ENCODE results near the gene LMBRD2. TPM values are rescaled to one million over a fixed set of nuclear protein-coding genes. Genes with fewer than 3 reads are reported as not detected.

The LMBRD2 gene
- total and polyA plus RNA-seq, 2 experiments from 2014 or later: 4.4 to 6.2 TPM

DNA sequence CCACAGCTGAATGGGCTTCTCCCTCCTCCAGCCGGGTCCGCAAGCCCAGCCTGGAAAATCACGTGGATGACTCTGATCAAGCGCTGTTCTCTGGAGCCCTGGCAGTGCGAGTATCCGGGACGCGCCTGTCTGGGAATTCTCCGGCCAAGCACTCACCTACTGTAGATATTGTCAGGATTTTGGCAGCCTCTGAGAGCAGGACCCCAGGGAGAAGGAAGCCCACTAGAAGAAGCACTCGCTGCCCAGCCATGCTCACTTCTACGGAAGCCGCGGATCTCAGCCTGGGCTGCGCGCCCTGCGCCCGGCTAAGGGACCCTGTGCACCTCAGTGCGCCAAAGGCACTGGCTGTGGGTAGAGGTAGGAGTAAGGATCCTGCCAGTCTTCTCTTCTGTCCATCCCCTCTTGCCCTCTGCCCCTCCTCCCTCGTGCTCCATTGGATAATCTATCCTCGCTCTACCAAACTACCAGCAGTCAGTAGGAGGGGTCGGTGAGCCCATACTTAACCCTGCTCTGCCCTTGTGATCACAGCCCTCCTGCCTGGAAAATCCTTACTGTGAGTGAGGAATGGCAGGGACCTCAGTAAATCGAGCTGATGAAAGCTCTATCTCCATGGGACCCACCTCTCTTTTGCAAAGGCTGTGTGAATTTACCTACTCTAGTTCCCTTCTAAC is 85.0 kb downstream of the LMBRD2 start, which contains the start of gene UGT3A2:
UGT3A2 (minus strand) TSS at position 343 of the 671 bp plus-strand sequence; CDS start at position 250, 93 bp downstream.
- ATAC-seq: peak; percentile 99
- no peaks in the 10 kb centered on the region; the same call in none of the 2 replicates for H3K79me2 ChIP-seq (replicated peaks; ENCODE audit: insufficient read depth)

More for the DNA sequence above, 85.0 kb downstream of the LMBRD2 start, which contains the start of gene UGT3A2:
- H3K36me3 Mint-ChIP-seq (ENCODE audit: low read depth): peaks cover 24% of the 10 kb centered on the region
- H3K27me3 ChIP-seq (ENCODE audit: insufficient read depth): peaks cover 7% of the 10 kb centered on the region; the same call in 1 of the 2 replicates
- no peaks in the 10 kb centered on the region for H4K20me1 ChIP-seq (replicated peaks; ENCODE audit: insufficient read depth)
- no peaks in the 10 kb centered on the region for H3F3A ChIP-seq (replicated peaks; ENCODE audit: low read depth)
- H3K4me3 Mint-ChIP-seq: peak within 1 kb of the TSS; percentile 87
- H3K9me3 Mint-ChIP-seq: peaks cover 7% of the 10 kb centered on the region; the same call in 1 of the 3 replicates
- peak within 1 kb of the TSS; percentile 84 for H2AFZ ChIP-seq
- peak within 1 kb of the TSS; percentile 63 for H3K4me3 ChIP-seq
- peak within 1 kb of the TSS; percentile 72 for H3K27ac Mint-ChIP-seq
- peak; percentile 95 for DNase-seq (ENCODE audit: low spot score)
- TF ChIP-seq EZH2 (IDR thresholded peaks at IDR 0.05; ENCODE audit: low read depth, unreplicated experiment) (no peak), CTCF (conservative IDR thresholded peaks at IDR 0.05; ENCODE audit: low read depth in 2 of 2) (0 out of 4 replicates have a peak, but pooled peaks of 1 of the 2 experiments have one; percentile 2), ZNF331 (CRISPR knock-in tag; IDR thresholded peaks at IDR 0.05; ENCODE audit: low read depth) (no peak), EZH2phosphoT487 (IDR thresholded peaks at IDR 0.05; ENCODE audit: unreplicated experiment) (no peak), STAT1 (IDR thresholded peaks at IDR 0.05; ENCODE audit: unreplicated experiment) (no peak), CREB1 (CRISPR knock-in tag; IDR thresholded peaks at IDR 0.05; ENCODE audit: low read depth) (0 out of 2 replicates have a peak, but pooled peaks have one; percentile 6), POLR2AphosphoS5 (IDR thresholded peaks at IDR 0.05; ENCODE audit: low read depth) (peak; percentile 96), ZNF114 (CRISPR knock-in tag; IDR thresholded peaks at IDR 0.05) (no peak)
- TF ChIP-seq, protein P1, sequence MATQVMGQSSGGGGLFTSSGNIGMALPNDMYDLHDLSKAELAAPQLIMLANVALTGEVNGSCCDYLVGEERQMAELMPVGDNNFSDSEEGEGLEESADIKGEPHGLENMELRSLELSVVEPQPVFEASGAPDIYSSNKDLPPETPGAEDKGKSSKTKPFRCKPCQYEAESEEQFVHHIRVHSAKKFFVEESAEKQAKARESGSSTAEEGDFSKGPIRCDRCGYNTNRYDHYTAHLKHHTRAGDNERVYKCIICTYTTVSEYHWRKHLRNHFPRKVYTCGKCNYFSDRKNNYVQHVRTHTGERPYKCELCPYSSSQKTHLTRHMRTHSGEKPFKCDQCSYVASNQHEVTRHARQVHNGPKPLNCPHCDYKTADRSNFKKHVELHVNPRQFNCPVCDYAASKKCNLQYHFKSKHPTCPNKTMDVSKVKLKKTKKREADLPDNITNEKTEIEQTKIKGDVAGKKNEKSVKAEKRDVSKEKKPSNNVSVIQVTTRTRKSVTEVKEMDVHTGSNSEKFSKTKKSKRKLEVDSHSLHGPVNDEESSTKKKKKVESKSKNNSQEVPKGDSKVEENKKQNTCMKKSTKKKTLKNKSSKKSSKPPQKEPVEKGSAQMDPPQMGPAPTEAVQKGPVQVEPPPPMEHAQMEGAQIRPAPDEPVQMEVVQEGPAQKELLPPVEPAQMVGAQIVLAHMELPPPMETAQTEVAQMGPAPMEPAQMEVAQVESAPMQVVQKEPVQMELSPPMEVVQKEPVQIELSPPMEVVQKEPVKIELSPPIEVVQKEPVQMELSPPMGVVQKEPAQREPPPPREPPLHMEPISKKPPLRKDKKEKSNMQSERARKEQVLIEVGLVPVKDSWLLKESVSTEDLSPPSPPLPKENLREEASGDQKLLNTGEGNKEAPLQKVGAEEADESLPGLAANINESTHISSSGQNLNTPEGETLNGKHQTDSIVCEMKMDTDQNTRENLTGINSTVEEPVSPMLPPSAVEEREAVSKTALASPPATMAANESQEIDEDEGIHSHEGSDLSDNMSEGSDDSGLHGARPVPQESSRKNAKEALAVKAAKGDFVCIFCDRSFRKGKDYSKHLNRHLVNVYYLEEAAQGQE (IDR thresholded peaks at IDR 0.05; ENCODE audit: unreplicated experiment): no peak
- TF ChIP-seq, protein P2, sequence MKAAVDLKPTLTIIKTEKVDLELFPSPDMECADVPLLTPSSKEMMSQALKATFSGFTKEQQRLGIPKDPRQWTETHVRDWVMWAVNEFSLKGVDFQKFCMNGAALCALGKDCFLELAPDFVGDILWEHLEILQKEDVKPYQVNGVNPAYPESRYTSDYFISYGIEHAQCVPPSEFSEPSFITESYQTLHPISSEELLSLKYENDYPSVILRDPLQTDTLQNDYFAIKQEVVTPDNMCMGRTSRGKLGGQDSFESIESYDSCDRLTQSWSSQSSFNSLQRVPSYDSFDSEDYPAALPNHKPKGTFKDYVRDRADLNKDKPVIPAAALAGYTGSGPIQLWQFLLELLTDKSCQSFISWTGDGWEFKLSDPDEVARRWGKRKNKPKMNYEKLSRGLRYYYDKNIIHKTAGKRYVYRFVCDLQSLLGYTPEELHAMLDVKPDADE (IDR thresholded peaks at IDR 0.05): no peak
- peaks cover 6% of the 10 kb centered on the region; the same call in 1 of the 2 replicates for H3K9me2 ChIP-seq (ENCODE audit: insufficient read depth)
- H3K27me3 Mint-ChIP-seq (ENCODE audit: insufficient read depth, low read depth, poor library complexity): peaks cover 3% of the 10 kb centered on the region
- H3K4me1 ChIP-seq (ENCODE audit: insufficient read depth): peaks cover 13% of the 10 kb centered on the region
- peak within 1 kb of the TSS; percentile 79 for H3K4me2 ChIP-seq
- H3K27ac ChIP-seq (ENCODE audit: low read depth): no peak within 1 kb of the TSS
- peaks cover 12% of the 10 kb centered on the region; the same call in 1 of the 2 replicates for H3K36me3 ChIP-seq (ENCODE audit: insufficient read depth)
- peaks cover 15% of the 10 kb centered on the region for H3K4me1 Mint-ChIP-seq
